Activated CD4-positive, alpha-beta T cell treated with anti-CD3 and anti-CD28 coated beads, Interleukin-2, amount 50 U/mL, for 24 hours (primary cell): ENCODE data around the gene DNAJC16.

ENCODE experiments used
- DNase-seq, 2 donors: peaks; one replicate each; pipeline ENCODE4 v3.0.0-alpha.2; 2020; ENCODE audit warnings: low read depth in 1 of 2, low spot score in 1 of 2

DNAJC16 gene

GRCh38 chr1:15618655-15619525 lies 92.2 kb downstream of the DNAJC16 start:
- DNase-seq: no peak

GRCh38 chr1:15620155-15620545 lies 93.5 kb downstream of the DNAJC16 start:
- DNase-seq: no peak

- no peak for DNase-seq
Measured at GRCh38 chr1:15620902-15621682, 94.4 kb downstream of the DNAJC16 start.

- no peak for DNase-seq
Measured at GRCh38 chr1:15621975-15622374, 95.3 kb downstream of the DNAJC16 start.

GRCh38 chr1:15622712-15623373 lies 96.2 kb downstream of the DNAJC16 start:
- DNase-seq: no peak

- DNase-seq: no peak
Measured at GRCh38 chr1:15623435-15623834, 96.8 kb downstream of the DNAJC16 start.

- no peak for DNase-seq
Measured at GRCh38 chr1:15624133-15624714, 97.6 kb downstream of the DNAJC16 start.

- DNase-seq: no peak
Measured at GRCh38 chr1:15625056-15625917, 98.6 kb downstream of the DNAJC16 start.
